Activated CD4-positive, alpha-beta T cell treated with anti-CD3 and anti-CD28 coated beads, Interleukin-2, amount 50 U/mL, for 4 hours (primary cell): ENCODE results near the gene SUPV3L1.

Experiments used
- DNase-seq, 2 experiments: peaks; one replicate each; pipeline ENCODE4 v3.0.0-alpha.2; 2020

Gene SUPV3L1

GRCh38 chr10:69208761-69209160, 28.7 kb downstream of the SUPV3L1 start:
- no peak for DNase-seq

GRCh38 chr10:69209787-69210484, 29.9 kb downstream of the SUPV3L1 start:
- DNase-seq, result no peak

DNA sequence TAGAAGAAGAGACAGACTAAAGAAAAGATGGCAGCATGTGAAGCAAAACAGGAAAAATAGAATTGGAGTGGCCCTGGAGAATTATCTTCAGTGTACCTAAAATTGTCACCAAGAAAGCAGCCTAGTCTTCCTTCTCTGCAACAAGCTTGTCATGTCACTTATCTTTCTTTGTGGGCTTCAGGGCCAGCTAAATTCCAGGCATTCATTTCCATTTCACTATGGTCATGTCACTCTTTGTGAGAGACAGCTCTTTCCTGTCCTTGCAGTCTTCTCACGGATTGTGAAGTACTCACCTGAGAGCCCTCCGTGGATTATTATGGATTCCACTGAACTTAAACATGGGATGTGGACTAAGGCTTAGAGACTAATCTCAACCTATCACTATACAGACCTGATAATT, 31.1 kb downstream of the SUPV3L1 start:
- no peak for DNase-seq

DNA sequence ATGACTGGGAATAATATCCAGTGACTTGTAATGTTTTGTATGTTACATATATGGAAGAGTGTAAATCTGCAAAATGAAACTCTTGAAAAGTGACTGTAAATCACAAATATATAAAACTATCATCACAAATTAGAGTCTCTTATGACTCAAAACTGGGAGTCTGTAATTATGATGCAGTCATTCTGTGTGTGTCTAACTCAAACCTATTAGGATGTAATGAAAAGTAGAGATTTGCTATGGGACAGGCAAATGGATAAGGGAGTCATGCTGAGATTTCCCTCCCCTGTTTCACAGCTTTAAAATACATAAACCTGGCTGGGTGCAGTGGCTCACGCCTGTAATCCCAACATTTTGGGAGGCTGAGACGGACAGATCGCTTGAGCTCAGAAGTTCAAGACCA, 31.5 kb downstream of the SUPV3L1 start:
- DNase-seq, result no peak

DNA sequence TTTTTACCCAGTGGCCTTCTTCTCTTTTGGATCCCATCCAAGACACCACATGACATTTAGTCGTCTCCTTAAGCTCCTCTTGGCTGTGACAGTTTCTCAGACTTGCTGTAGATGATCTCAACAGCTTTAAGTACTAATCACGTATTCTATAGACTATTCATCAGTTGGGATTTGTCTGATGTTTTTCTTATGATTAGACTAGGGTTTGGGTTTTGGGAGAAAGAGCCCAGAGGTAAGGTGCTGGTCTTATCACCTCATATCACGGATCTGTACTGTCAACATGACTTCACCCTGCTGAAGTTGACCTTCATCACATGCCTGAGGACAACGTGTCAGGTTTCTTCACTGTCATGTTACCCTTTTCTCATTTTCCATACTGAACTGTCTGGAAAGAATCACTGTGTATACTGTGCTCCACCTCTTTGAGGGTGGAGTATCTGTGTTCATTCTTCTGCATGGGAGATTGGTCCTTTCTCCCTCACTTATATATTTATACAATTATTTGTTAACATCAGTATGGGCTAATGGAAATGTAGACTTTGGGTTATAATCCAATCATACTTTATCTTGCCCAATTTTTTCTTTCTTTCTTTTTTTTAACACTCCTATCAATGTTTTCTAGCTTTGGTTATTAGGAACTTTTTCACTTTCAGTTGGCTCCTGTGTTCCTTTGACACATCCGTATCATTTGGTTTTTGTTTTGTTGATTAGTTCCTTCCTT, 33.7 kb downstream of the SUPV3L1 start:
- no peak for DNase-seq

- no peak for DNase-seq
Measured at GRCh38 chr10:69214666-69215131, 34.7 kb downstream of the SUPV3L1 start.

- no peak for DNase-seq
Measured at GRCh38 chr10:69215405-69216171, 35.6 kb downstream of the SUPV3L1 start.

DNA sequence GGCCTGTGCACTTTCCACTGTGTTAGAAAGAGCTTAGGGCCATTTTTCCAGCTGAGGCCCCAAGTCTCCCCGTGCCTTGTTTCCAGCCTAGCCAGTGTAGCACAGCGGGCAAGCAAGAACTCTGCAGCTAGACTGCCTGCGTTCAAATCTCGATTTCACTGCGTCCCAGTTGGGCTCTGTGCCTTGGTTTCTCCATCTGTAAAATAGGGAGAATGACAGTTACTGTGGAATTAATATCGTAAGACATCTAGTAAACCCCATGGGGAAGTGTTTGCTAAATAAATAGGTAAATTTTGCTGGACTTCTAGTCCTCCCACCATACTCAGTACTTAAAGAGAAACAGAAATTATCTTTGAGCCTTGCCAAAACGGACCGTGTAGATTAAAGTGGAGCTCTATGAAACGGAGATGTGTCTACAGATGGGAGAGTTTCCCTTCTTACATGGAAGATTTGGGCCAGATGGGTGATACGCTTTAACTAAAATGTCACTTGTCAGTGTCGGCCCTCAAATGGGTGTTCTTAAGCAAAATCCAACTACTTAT, 36.6 kb downstream of the SUPV3L1 start:
- DNase-seq, result no peak

DNA sequence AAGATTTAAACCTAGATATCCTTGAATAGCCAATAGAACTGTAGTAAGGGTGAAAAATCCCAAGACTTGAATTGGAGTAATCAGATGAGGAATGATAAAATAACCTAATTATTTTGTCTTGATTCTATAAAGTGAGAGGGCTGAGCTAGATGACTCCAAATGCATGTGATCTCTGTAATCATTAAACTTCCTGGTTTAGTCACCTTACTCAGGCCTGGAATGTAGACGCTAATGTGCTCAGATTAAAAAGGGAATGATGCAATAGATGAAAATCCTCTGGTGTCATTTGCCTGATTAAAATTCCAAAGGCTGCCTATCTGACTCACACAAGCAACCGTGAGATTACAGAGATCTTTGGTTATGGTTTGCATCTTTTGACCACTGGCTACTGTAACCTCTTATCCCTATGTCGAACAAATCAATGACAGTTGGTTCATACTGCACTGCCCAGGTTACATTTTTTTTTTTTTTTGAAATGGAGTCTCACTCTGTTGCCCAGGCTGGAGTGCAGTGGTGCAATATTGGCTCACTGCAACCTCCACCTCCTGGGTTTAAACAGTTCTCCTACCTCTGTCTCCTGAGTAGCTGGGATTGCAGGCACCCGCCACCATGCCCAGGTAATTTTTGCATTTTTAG, 37.2 kb downstream of the SUPV3L1 start:
- DNase-seq, result no peak

GRCh38 chr10:69218831-69219230, 38.8 kb downstream of the SUPV3L1 start:
- no peak for DNase-seq

DNA sequence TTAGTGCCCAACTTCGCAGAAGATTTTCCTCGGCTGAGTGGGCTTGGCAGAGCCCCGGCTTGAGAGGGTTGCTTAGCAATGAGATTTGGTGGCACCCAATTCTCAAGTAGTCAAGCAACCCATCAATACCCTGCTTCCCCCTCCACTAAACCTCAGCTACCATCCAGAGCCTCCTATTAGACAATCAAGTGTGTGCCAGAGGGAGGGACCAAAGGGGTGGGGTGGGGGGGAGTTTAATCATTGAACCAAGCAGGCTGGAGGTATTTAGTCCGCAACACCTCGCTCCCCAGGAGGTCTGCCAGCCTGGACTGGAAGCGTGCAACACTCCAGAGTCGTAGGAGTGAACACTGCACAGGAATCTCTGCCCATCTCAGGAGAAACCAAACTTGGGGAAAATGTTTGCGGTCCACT, 40.0 kb downstream of the SUPV3L1 start, which contains the start of gene HKDC1:
HKDC1 (plus strand) TSS at position 292 of the 411 bp plus-strand sequence; CDS start at position 396, 104 bp downstream.
- DNase-seq, result no peak

DNA sequence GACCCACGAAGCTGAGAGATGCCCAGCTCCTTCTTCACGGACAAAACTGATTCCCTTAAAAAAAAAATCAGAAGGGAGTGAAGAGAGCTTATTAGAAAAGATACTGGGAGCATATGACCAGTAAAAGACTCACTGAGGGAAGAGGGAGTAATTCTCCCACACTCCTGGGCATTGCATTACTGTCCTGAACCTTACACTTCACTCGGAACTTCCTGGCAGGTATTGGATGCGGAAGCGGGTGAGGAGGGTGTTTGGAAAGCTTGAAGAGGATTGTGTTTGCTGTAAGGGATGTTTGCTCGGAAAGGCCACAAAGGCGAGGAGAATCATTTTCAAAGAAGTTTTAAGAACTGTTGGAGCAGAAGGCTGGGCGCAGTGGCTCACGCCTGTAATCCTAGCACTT, 40.5 kb downstream of the SUPV3L1 start:
- DNase-seq, result no peak

- peak; percentile 57 to 65 for DNase-seq
Measured at GRCh38 chr10:69222157-69223027, 42.4 kb downstream of the SUPV3L1 start.

DNA sequence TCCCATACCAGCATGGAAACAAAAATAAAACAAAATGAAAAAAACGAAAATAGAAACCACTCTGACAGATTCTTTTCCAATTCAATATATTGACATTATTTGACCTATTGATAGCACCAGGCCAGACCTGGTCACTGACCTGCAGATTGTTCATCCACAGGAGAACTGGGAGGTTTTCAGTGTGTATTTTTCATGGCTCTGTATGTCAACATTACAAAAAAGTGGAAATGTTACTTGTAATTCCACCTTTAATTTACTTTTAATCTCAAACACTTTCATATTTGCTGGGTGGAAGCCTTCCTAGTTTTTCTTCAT, 43.0 kb downstream of the SUPV3L1 start:
- DNase-seq, result no peak

- no peak for DNase-seq
Measured at GRCh38 chr10:69224862-69225657, 45.0 kb downstream of the SUPV3L1 start.

DNA sequence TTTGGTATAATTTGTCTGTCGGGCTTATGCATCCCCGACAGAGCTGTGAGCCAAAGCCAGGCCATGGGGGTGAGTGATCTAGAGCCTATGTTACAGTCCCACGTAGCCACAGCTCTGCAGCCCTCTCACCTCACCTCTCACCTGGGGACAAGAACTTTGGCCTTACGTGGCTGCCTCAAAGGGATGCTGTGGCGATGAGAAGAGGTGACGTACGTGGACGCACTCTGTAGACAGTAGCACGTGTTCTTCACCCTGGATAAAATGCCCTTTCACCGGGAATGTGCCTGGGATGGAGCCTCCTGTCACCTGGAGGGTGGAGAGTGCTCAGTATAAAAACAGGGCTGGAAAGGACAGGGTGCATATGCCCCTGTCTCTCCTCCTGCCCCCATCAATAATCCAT, 45.6 kb downstream of the SUPV3L1 start:
- DNase-seq, result no peak

GRCh38 chr10:69226919-69227450, 47.0 kb downstream of the SUPV3L1 start:
- DNase-seq, result no peak

DNA sequence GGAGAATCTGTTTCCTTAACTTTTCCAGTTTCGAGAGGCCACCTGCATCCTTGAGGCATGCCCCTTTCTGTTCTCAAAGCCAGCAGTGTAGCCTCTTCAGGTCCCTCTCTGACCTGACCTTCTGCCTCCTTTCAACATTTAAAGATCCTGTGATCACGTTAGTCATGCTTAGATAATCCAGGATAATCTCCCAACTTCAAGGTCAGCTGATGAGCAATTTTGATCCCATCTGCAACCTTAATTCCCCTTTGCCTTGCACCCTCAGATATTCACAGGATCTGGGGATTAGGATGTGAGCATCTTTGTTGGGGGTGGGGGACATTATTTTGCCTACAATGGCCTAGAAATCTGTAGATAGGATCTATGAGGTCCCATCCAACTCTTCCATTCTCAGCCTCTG, 48.1 kb downstream of the SUPV3L1 start:
- no peak for DNase-seq

GRCh38 chr10:69229616-69229916, 49.5 kb downstream of the SUPV3L1 start:
- no peak for DNase-seq

- DNase-seq, result no peak
Measured at GRCh38 chr10:69230128-69230527, 50.1 kb downstream of the SUPV3L1 start.

DNA sequence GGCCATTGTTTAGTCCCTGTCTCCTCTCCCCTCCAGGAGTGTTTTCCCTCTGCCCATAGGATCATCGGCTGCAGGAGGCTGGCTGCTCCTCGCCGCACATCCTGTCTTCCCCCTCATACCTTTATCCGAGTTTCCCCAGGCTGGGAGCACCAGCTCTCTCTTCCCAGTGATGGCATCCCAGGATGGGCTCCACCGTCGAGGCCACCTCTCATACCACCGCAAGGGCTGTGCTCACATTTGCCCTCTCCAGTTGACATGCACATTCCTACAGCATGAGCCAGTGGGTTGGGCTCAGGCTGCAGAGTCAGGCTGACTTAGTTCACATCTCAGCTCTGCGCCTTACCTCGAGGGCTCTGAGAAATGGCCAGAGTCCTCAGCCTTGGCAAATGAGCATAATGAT, 52.2 kb downstream of the SUPV3L1 start:
- no peak for DNase-seq
